Smooth muscle cell (in vitro differentiated cells): Measurements from ENCODE around the gene DIP2A. TPM values are rescaled to one million over a fixed set of nuclear protein-coding genes. Genes with fewer than 3 reads are reported as not detected.

ENCODE experiments used
- DNase-seq: peaks from one replicate; lab custom pipeline; 2025; ENCODE audit not compliant: unreplicated experiment; lab: John Stamatoyannopoulos, UW
- H2AFZ ChIP-seq: fragments of 200-600 bp; sonication (generic); 2 replicates; pipeline ENCODE4 v1.6.0; 2016; ENCODE audit warnings: antibody characterized with exemption, low read depth, mild to moderate bottlenecking
- H3F3A ChIP-seq: fragments of 200-600 bp; sonication (generic); 2 replicates; pipeline ENCODE4 v1.6.0; 2017; ENCODE audit warnings: antibody characterized with exemption, low read depth
- H3K27ac ChIP-seq: fragments of 200-600 bp; sonication (generic); 2 replicates; pipeline ENCODE4 v1.5.1; 2016; ENCODE audit warnings: low read depth, mild to moderate bottlenecking
- H3K27me3 ChIP-seq: fragments of 200-600 bp; sonication (generic); 2 replicates; pipeline ENCODE4 v1.6.1; 2016; ENCODE audit warnings: low read depth, mild to moderate bottlenecking
- H3K36me3 ChIP-seq: fragments of 200-600 bp; sonication (generic); 2 replicates; pipeline ENCODE4 v1.5.1; 2016; ENCODE audit warnings: low read depth
- H3K4me1 ChIP-seq: fragments of 200-600 bp; sonication (generic); 2 replicates; pipeline ENCODE4 v1.5.1; 2016; ENCODE audit warnings: low read depth
- H3K4me2 ChIP-seq: fragments of 200-600 bp; sonication (generic); 2 replicates; pipeline ENCODE4 v1.6.0; 2016; ENCODE audit warnings: mild to moderate bottlenecking
- H3K4me3 ChIP-seq: fragments of 200-600 bp; sonication (generic); 2 replicates; pipeline ENCODE4 v1.5.1; 2016; ENCODE audit warnings: mild to moderate bottlenecking
- H3K79me2 ChIP-seq: fragments of 200-600 bp; sonication (generic); 2 replicates; pipeline ENCODE4 v1.6.0; 2016; ENCODE audit warnings: low read depth, mild to moderate bottlenecking
- H3K9ac ChIP-seq: fragments of 200-600 bp; sonication (generic); 2 replicates; pipeline ENCODE4 v1.6.0; 2016; ENCODE audit warnings: low read depth
- H3K9me3 ChIP-seq: fragments of 200-600 bp; sonication (generic); replicated peaks from 2 replicates; pipeline ENCODE4 v1.5.1; 2016; ENCODE audit warnings: low read depth
- H4K20me1 ChIP-seq: fragments of 200-600 bp; sonication (generic); 2 replicates; pipeline ENCODE4 v1.6.0; 2016; ENCODE audit warnings: low read depth
- CTCF ChIP-seq: fragments of 200-600 bp; sonication (generic); IDR thresholded peaks from 2 replicates; pipeline ENCODE4 v1.5.1; 2017; ENCODE audit warnings: borderline replicate concordance, mild to moderate bottlenecking, antibody characterized with exemption; ENCODE audit not compliant: insufficient read depth, poor library complexity, severe bottlenecking
- WGBS: methylation state at CpG from one replicate; pipeline ENCODE4 v1.1.7; 2016; ENCODE audit warnings: low lambda C conversion rate; 5-methylcytosine and 5-hydroxymethylcytosine counted together
- polyA plus RNA-seq: library from polyadenylated mRNA; unstranded; fragments of >200 nt; fragmentation: Nextera tagmentation; extraction: Ambion mirVana; gene quantifications from 2 replicates; pipeline ENCODE4 v1.2.1, GENCODE V29; 2016
- total RNA-seq: library from RNA; depleted of rRNA; stranded (reverse); fragments of >200 nt; gene quantifications from 2 replicates; pipeline ENCODE4 v1.2.3, GENCODE V29; 2014

DIP2A gene
- total and polyA plus RNA-seq, 2 experiments from 2014 or later: 11.5 to 24.8 TPM

GRCh38 chr21:46472246-46472645 lies 13.6 kb downstream of the DIP2A start:
- H3K4me2 ChIP-seq: no peak overlapping the region
- WGBS: 65% methylated on average over 6 of the region's 6 CpGs
- H3K4me3 ChIP-seq: no peak overlapping the region
- H4K20me1 ChIP-seq: peaks cover 67% of the 10 kb centered on the region
- no peak for DNase-seq
- no peaks in the 10 kb centered on the region for H3F3A ChIP-seq
- no peaks in the 10 kb centered on the region for H3K36me3 ChIP-seq
- H2AFZ ChIP-seq: no peak overlapping the region
- no peak overlapping the region for H3K9ac ChIP-seq
- no peaks in the 10 kb centered on the region for H3K4me1 ChIP-seq
- H3K9me3 ChIP-seq: no peaks in the 10 kb centered on the region
- peaks cover 30% of the 10 kb centered on the region for H3K79me2 ChIP-seq
- H3K27ac ChIP-seq: no peak overlapping the region
- no peak for TF ChIP-seq CTCF
- no peaks in the 10 kb centered on the region for H3K27me3 ChIP-seq

- Histone ChIP-seq H3K79me2 (peaks cover 24% of the 10 kb centered on the region), H3K9ac (no peak overlapping the region), H3K4me2 (no peak overlapping the region), H3K4me3 (no peak overlapping the region), H2AFZ (no peak overlapping the region), H4K20me1 (peaks cover 66% of the 10 kb centered on the region), H3K4me1 (no peaks in the 10 kb centered on the region), H3K27ac (no peak overlapping the region), H3K36me3 (no peaks in the 10 kb centered on the region), H3K27me3 (no peaks in the 10 kb centered on the region), H3F3A (no peaks in the 10 kb centered on the region), H3K9me3 (no peaks in the 10 kb centered on the region)
- 88% methylated on average over 2 of the region's 2 CpGs for WGBS
- no peak for DNase-seq
- no peak for TF ChIP-seq CTCF
Measured at GRCh38 chr21:46474382-46474781, 15.7 kb downstream of the DIP2A start.

- Histone ChIP-seq H3K27ac (no peak overlapping the region), H3K9me3 (no peaks in the 10 kb centered on the region), H3K4me2 (no peak overlapping the region), H2AFZ (no peak overlapping the region), H3K79me2 (peaks cover 24% of the 10 kb centered on the region), H3K4me1 (no peaks in the 10 kb centered on the region), H3F3A (no peaks in the 10 kb centered on the region), H3K4me3 (no peak overlapping the region), H3K27me3 (no peaks in the 10 kb centered on the region), H4K20me1 (peaks cover 70% of the 10 kb centered on the region), H3K9ac (no peak overlapping the region), H3K36me3 (no peaks in the 10 kb centered on the region)
- TF ChIP-seq CTCF: no peak
- 96% methylated on average over 1 of the region's 1 CpG for WGBS
- DNase-seq: no peak
Measured at GRCh38 chr21:46475296-46475695, 16.6 kb downstream of the DIP2A start.

GRCh38 chr21:46477765-46478164 lies 19.1 kb downstream of the DIP2A start:
- H3K4me2 ChIP-seq: no peak overlapping the region
- DNase-seq: no peak
- no peak overlapping the region for H3K4me3 ChIP-seq
- WGBS: 97% methylated on average over 7 of the region's 7 CpGs
- H4K20me1 ChIP-seq: peaks cover 73% of the 10 kb centered on the region
- no peaks in the 10 kb centered on the region for H3K4me1 ChIP-seq
- TF ChIP-seq CTCF: no peak
- H3K9ac ChIP-seq: no peak overlapping the region
- no peaks in the 10 kb centered on the region for H3K36me3 ChIP-seq
- no peaks in the 10 kb centered on the region for H3K27me3 ChIP-seq
- H3K79me2 ChIP-seq: peaks cover 30% of the 10 kb centered on the region
- H3K9me3 ChIP-seq: no peaks in the 10 kb centered on the region
- H3K27ac ChIP-seq: no peak overlapping the region
- H3F3A ChIP-seq: no peaks in the 10 kb centered on the region
- no peak overlapping the region for H2AFZ ChIP-seq
